WTC11 (cell line): ENCODE data around the gene AIFM2.

Experiments used
- ATF2 ChIP-seq: sonication (generic); formaldehyde crosslinking; IDR thresholded peaks from 2 replicates; pipeline ENCODE4 v1.8.1; 2022; ENCODE audit warnings: low read depth, missing genetic modification reagents, borderline replicate concordance
- CTCF ChIP-seq: fragments of 200-600 bp; IDR thresholded peaks from 2 replicates; pipeline ENCODE4 v1.8.0; 2022; ENCODE audit warnings: antibody characterized with exemption
- E2F4 ChIP-seq: sonication (generic); formaldehyde crosslinking; IDR thresholded peaks from 2 replicates; pipeline ENCODE4 v1.8.1; 2022; ENCODE audit warnings: low read depth, mild to moderate bottlenecking, moderate library complexity, missing genetic modification reagents, borderline replicate concordance
- ESRRA ChIP-seq: sonication (generic); formaldehyde crosslinking; IDR thresholded peaks from 2 replicates; pipeline ENCODE4 v1.8.1; 2022; ENCODE audit warnings: mild to moderate bottlenecking, missing genetic modification reagents, borderline replicate concordance
- FOXJ3 ChIP-seq: sonication (generic); formaldehyde crosslinking; IDR thresholded peaks from 2 replicates; pipeline ENCODE4 v1.9.0; 2021; ENCODE audit warnings: missing genetic modification reagents, mild to moderate bottlenecking, borderline replicate concordance
- KAT7 ChIP-seq: sonication (generic); formaldehyde crosslinking; IDR thresholded peaks from 2 replicates; pipeline ENCODE4 v1.8.1; 2023; ENCODE audit warnings: missing genetic modification reagents, mild to moderate bottlenecking, borderline replicate concordance
- NR1H2 ChIP-seq: sonication (generic); formaldehyde crosslinking; IDR thresholded peaks from 2 replicates; pipeline ENCODE4 v1.9.0; 2021; ENCODE audit warnings: mild to moderate bottlenecking, moderate library complexity, missing genetic modification reagents
- ZBTB21 ChIP-seq: sonication (generic); formaldehyde crosslinking; IDR thresholded peaks from 2 replicates; pipeline ENCODE4 v1.8.1; 2023; ENCODE audit warnings: mild to moderate bottlenecking, missing genetic modification reagents, borderline replicate concordance
- ZNF121 ChIP-seq: sonication (generic); formaldehyde crosslinking; IDR thresholded peaks from 2 replicates; pipeline ENCODE4 v1.8.0; 2023; ENCODE audit warnings: missing genetic modification reagents
- ZNF263 ChIP-seq: sonication (generic); formaldehyde crosslinking; IDR thresholded peaks from 2 replicates; pipeline ENCODE4 v1.8.1; 2022; ENCODE audit warnings: low read depth, mild to moderate bottlenecking, moderate library complexity, missing genetic modification reagents
- ZNF416 ChIP-seq: fragments of 250-450 bp; sonication (Bioruptor Pico); IDR thresholded peaks from 2 replicates; pipeline ENCODE4 v1.9.0; 2021; ENCODE audit warnings: mild to moderate bottlenecking, inconsistent platforms

GRCh38 chr10:70158113-70158512 is 25.5 kb upstream of the AIFM2 start:
- no peak for TF ChIP-seq ZNF121 (CRISPR knock-in tag)
- TF ChIP-seq ZNF263 (CRISPR knock-in tag): no peak
- no peak for TF ChIP-seq KAT7 (CRISPR knock-in tag)
- no peak for TF ChIP-seq CTCF
- no peak for TF ChIP-seq E2F4 (CRISPR knock-in tag)
- no peak for TF ChIP-seq ESRRA (CRISPR knock-in tag)
- TF ChIP-seq FOXJ3 (CRISPR knock-in tag): no peak
- no peak for TF ChIP-seq ZNF416
- TF ChIP-seq NR1H2 (CRISPR knock-in tag): no peak
- no peak for TF ChIP-seq ATF2 (CRISPR knock-in tag)
- no peak for TF ChIP-seq ZBTB21 (CRISPR knock-in tag)
